ENCODE data around the gene MEIS1.

- TF ChIP-seq CTCF (tag by site-specific recombination; IDR thresholded peaks at IDR 0.05) (no peak), REST (tag by site-specific recombination; IDR thresholded peaks at IDR 0.05) (no peak), SETDB1 (IDR thresholded peaks at IDR 0.05; ENCODE audit: insufficient read length, low read length) (no peak), KLF9 (tag by site-specific recombination; IDR thresholded peaks at IDR 0.05; ENCODE audit: low read depth) (no peak), TCF7L2 (IDR thresholded peaks at IDR 0.05; ENCODE audit: borderline replicate concordance, low read depth, low read length) (no peak), ZNF26 (tag by site-specific recombination; IDR thresholded peaks at IDR 0.05) (no peak), ZNF76 (tag by site-specific recombination; IDR thresholded peaks at IDR 0.05; ENCODE audit: borderline replicate concordance, low read depth) (no peak), ZBTB11 (tag by site-specific recombination; conservative IDR thresholded peaks at IDR 0.05; ENCODE audit: low read depth) (no peak), SALL2 (tag by site-specific recombination; IDR thresholded peaks at IDR 0.05; ENCODE audit: borderline replicate concordance) (no peak)
These were observed 34.4 kb downstream of the MEIS1 start for GRCh38 chr2:66469214-66469902.

Data from HEK293 (cell line).